Panc1 (cell line): ENCODE measurements around the gene USP4.

Source experiments
- POLR2AphosphoS5 ChIP-seq: IDR thresholded peaks from 2 replicates; pipeline ENCODE4 v1.6.1; 2012; ENCODE audit warnings: mild to moderate bottlenecking, low read depth, low read length, moderate library complexity
- TCF7L2 ChIP-seq: IDR thresholded peaks from 2 replicates; pipeline ENCODE4 v1.6.1; 2011; ENCODE audit warnings: mild to moderate bottlenecking, low read depth, low read length, inconsistent platforms
- TF ChIP-seq, protein P1 (sequence below): fragments of 450-650 bp; IDR thresholded peaks from 2 replicates; pipeline ENCODE4 v1.5.1; 2017; ENCODE audit warnings: mild to moderate bottlenecking
- TF ChIP-seq, protein P2 (sequence below), 2 experiments: IDR thresholded peaks; 2 replicates each; pipeline ENCODE4 v1.6.1; 2011 to 2012; ENCODE audit warnings: low read depth in 2 of 2, control low read depth in 1 of 2, low read length in 1 of 2, mild to moderate bottlenecking in 1 of 2, moderate library complexity in 1 of 2; ENCODE audit not compliant: insufficient read depth in 1 of 2

DNA sequence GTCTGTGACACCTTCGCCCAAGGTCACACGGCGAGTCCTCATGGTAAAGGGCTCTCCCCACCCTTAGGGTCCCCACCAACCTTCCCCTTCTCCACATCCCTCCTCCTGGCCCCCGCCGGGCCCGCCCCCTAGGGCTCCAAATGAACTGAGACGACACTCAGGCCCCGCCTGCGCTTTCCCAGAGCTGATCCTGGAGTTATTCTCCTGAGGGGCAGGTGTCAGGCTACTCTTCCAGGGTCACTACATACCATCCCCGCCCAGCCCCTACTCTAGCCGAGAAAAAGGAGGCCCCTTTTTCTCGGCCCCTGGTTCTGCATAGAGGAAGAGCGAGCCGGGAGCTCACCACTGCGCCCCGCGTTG, 292 bp downstream of the USP4 start:
- TF ChIP-seq, protein P1, sequence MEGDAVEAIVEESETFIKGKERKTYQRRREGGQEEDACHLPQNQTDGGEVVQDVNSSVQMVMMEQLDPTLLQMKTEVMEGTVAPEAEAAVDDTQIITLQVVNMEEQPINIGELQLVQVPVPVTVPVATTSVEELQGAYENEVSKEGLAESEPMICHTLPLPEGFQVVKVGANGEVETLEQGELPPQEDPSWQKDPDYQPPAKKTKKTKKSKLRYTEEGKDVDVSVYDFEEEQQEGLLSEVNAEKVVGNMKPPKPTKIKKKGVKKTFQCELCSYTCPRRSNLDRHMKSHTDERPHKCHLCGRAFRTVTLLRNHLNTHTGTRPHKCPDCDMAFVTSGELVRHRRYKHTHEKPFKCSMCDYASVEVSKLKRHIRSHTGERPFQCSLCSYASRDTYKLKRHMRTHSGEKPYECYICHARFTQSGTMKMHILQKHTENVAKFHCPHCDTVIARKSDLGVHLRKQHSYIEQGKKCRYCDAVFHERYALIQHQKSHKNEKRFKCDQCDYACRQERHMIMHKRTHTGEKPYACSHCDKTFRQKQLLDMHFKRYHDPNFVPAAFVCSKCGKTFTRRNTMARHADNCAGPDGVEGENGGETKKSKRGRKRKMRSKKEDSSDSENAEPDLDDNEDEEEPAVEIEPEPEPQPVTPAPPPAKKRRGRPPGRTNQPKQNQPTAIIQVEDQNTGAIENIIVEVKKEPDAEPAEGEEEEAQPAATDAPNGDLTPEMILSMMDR, result no peak
- TF ChIP-seq POLR2AphosphoS5 (no peak), TCF7L2 (no peak)
- TF ChIP-seq, protein P2, sequence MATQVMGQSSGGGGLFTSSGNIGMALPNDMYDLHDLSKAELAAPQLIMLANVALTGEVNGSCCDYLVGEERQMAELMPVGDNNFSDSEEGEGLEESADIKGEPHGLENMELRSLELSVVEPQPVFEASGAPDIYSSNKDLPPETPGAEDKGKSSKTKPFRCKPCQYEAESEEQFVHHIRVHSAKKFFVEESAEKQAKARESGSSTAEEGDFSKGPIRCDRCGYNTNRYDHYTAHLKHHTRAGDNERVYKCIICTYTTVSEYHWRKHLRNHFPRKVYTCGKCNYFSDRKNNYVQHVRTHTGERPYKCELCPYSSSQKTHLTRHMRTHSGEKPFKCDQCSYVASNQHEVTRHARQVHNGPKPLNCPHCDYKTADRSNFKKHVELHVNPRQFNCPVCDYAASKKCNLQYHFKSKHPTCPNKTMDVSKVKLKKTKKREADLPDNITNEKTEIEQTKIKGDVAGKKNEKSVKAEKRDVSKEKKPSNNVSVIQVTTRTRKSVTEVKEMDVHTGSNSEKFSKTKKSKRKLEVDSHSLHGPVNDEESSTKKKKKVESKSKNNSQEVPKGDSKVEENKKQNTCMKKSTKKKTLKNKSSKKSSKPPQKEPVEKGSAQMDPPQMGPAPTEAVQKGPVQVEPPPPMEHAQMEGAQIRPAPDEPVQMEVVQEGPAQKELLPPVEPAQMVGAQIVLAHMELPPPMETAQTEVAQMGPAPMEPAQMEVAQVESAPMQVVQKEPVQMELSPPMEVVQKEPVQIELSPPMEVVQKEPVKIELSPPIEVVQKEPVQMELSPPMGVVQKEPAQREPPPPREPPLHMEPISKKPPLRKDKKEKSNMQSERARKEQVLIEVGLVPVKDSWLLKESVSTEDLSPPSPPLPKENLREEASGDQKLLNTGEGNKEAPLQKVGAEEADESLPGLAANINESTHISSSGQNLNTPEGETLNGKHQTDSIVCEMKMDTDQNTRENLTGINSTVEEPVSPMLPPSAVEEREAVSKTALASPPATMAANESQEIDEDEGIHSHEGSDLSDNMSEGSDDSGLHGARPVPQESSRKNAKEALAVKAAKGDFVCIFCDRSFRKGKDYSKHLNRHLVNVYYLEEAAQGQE (IDR thresholded peaks at IDR 0.05; ENCODE audit: insufficient read depth in 1 of 2, low read depth in 2 of 2, low read length in 1 of 2), result no peak
